ENCODE results near the gene TMEM120A.

DNA sequence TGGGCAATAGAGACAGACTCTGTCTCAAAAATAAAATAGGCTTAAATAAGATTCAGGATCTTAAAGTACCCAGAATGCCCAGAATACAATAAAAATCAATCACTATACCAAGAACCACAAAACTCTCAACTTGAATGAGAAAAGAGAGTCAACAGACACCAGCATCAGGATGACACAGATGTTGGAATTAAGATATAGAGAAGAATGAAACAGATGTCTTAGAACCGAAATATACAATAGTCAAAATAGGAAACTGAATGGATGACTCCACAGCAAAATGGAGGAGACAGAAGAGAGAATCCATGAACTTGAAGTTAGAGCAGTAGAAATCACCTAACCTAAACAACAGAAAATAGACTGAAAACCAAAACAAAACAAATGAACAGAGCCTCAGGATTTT lies 49.9 kb downstream of the TMEM120A start:
- TF ChIP-seq, protein P1, sequence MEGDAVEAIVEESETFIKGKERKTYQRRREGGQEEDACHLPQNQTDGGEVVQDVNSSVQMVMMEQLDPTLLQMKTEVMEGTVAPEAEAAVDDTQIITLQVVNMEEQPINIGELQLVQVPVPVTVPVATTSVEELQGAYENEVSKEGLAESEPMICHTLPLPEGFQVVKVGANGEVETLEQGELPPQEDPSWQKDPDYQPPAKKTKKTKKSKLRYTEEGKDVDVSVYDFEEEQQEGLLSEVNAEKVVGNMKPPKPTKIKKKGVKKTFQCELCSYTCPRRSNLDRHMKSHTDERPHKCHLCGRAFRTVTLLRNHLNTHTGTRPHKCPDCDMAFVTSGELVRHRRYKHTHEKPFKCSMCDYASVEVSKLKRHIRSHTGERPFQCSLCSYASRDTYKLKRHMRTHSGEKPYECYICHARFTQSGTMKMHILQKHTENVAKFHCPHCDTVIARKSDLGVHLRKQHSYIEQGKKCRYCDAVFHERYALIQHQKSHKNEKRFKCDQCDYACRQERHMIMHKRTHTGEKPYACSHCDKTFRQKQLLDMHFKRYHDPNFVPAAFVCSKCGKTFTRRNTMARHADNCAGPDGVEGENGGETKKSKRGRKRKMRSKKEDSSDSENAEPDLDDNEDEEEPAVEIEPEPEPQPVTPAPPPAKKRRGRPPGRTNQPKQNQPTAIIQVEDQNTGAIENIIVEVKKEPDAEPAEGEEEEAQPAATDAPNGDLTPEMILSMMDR (conservative IDR thresholded peaks at IDR 0.05; ENCODE audit: low read length): no peak
- TF ChIP-seq EZH2phosphoT487 (IDR thresholded peaks at IDR 0.05; ENCODE audit: borderline replicate concordance, low read depth, low read length): no peak

All from OCI-LY7 (cell line).